ENCODE measurements around the gene MPV17.

DNA sequence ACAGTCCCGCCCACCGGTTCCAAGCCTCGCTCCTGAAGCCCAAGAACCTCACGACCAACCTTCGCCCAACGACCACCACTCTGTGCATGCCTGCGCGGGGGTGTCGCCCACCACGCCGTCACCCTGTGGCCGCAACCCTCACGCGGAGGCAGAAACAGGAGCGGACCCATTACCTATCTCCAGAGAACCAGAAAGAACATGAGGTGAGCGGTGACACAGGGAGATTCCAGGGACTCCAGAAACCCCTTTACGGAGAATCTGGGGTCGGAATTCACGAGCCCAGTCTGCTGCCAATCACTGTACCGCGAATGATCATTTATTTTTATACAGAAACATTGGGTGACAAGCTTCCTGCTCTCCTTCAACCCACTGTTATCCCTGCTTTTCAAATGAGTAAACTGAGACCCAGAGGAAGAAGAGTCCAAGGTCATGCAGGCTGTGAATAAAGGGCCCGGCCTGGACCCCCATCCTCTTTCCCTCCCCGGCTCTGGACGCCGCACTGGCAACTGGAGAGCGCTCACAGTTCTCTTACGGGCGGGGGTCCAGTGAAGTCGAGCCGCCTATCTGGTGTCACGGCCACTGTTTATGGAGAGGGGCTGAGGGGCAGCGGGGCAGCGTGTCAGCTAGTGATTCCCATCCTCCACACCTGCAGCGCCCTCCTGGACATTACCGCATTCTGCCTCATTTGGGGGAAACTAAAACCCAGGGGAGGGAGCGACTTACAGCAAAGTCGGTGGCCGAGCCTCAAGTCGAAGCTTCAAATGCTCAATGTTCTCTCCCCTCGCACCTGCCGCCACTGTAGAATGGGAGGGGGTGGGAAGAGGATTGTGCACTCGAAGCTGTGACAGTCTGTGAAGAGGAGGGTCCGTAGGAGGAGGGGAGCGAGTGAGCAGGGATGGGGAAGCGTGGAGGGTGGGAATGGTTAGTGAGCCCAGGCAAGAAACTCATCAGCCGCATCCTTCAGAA is 59.3 kb downstream of the MPV17 start:
- no peak for TF ChIP-seq POLR2A (IDR thresholded peaks at IDR 0.05)
- TF ChIP-seq, protein P1, sequence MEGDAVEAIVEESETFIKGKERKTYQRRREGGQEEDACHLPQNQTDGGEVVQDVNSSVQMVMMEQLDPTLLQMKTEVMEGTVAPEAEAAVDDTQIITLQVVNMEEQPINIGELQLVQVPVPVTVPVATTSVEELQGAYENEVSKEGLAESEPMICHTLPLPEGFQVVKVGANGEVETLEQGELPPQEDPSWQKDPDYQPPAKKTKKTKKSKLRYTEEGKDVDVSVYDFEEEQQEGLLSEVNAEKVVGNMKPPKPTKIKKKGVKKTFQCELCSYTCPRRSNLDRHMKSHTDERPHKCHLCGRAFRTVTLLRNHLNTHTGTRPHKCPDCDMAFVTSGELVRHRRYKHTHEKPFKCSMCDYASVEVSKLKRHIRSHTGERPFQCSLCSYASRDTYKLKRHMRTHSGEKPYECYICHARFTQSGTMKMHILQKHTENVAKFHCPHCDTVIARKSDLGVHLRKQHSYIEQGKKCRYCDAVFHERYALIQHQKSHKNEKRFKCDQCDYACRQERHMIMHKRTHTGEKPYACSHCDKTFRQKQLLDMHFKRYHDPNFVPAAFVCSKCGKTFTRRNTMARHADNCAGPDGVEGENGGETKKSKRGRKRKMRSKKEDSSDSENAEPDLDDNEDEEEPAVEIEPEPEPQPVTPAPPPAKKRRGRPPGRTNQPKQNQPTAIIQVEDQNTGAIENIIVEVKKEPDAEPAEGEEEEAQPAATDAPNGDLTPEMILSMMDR (IDR thresholded peaks at IDR 0.05) = no peak
